ENCODE data around the gene TRMT1. TPM values are rescaled to one million over a fixed set of nuclear protein-coding genes. Genes with fewer than 3 reads are reported as not detected.

TRMT1 gene
- total and polyA plus RNA-seq, 8 donors: 24.2 to 46.2 (median 33.9) TPM

DNA sequence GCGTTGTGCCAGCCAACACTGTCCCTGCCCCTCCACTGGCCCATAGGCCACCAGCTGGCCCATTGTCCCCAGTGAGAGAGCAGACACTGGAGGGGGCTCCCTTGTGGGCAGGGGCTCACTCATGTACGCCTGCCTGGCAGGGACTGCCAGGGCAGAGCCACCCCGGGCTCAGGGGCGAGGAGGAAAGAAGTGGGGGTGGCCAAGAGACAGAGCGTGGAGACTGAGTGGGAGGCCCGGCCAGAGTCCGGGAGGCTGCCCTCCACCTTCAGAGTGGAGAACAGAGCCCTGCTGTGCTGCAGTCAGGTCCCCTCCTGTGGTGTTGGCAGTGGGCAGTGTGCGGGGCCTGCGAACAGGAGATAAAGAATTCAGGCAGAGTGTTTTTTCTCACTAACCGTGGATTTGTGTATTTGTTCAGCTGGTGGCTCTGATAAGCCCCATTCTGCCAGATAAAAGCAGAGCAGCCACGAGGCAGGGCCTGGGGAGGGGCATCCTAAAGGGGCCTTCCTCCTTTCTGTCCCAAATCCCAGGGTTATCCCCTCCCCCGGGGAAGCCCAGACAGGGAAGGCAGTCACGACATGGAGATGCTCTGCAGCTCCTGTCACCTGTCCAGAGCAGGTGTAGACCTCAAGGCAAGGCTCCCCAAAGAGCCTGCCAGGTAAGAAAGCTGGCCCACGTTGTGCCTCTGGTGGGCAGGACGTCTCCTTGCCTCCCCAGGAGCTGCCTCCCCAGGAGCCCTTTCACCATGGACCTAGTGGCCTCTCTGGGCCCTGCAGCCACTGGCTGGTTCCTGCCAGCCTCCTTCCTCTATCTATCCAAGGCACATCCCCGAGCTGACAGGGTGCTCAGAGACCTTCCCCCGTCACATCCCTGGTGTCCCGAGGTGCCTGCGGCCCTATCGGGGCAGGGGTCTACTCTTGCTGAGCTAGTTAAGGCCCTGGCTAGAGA is 46.9 kb downstream of the TRMT1 start:
- Histone ChIP-seq H3K4me1 (peaks cover 0 to 19% of the 10 kb centered on the region in 2 donors), H3K4me3 (no peak overlapping the region), H3K36me3 (peaks cover 0 to 8% of the 10 kb centered on the region in 2 donors), H3K9me3 (no peaks in the 10 kb centered on the region), H3K27ac (no peak overlapping the region), H3K27me3 (no peaks in the 10 kb centered on the region)
- ATAC-seq (no peak), DNase-seq (no peak)
- TF ChIP-seq, protein P1, sequence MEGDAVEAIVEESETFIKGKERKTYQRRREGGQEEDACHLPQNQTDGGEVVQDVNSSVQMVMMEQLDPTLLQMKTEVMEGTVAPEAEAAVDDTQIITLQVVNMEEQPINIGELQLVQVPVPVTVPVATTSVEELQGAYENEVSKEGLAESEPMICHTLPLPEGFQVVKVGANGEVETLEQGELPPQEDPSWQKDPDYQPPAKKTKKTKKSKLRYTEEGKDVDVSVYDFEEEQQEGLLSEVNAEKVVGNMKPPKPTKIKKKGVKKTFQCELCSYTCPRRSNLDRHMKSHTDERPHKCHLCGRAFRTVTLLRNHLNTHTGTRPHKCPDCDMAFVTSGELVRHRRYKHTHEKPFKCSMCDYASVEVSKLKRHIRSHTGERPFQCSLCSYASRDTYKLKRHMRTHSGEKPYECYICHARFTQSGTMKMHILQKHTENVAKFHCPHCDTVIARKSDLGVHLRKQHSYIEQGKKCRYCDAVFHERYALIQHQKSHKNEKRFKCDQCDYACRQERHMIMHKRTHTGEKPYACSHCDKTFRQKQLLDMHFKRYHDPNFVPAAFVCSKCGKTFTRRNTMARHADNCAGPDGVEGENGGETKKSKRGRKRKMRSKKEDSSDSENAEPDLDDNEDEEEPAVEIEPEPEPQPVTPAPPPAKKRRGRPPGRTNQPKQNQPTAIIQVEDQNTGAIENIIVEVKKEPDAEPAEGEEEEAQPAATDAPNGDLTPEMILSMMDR (IDR thresholded peaks at IDR 0.05): no peak
- intact Hi-C loops (cut with DNase I): no loop called here

DNA sequence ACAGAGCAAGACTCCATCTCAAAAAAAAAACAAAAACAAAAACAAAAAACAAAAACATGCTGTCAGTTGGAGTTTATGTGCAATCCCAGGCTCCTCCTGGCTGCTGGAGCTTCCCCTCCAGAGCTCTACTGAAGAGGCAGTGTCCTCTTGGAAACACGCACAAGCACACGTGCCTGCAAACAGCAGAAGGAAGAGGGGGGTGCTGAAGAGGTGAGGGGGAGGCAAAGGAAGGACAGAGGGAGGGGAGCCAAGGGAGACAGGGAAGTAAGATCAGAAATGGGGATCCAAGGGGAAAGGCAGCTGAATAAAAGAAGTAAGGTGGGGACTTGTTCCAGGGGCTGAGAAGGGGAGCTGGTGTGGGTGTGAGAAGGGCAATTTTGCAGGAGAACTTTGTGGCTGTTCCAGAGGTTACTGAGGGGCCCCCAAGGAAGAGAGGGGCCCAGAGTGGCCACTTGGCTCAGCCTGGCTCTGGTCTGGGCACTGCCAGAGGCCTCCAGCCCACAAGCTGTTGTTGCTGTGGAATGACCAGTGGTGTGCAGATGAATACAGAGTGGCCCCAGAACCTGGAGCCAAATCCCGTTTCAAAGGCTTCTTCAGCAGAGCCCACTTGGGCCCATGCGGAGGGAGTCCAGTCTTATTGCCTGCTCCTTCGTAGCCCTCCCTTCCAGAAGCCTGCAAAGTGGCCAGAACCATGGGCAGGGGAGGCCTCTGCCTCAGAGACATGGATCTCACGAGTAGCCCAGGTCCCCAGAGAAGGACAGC is 48.3 kb downstream of the TRMT1 start:
- Histone ChIP-seq H3K9me3 (no peaks in the 10 kb centered on the region), H3K27me3 (no peaks in the 10 kb centered on the region), H3K4me3 (no peak overlapping the region), H3K4me1 (peaks cover 0 to 25% of the 10 kb centered on the region in 2 donors), H3K36me3 (no peaks in the 10 kb centered on the region), H3K27ac (peak overlapping the region in 1 of 2 donors; percentile 28)
- ATAC-seq (peak; percentile 20), DNase-seq (no peak)
- TF ChIP-seq, protein P1 (IDR thresholded peaks at IDR 0.05): no peak
- intact Hi-C loops (cut with DNase I): no loop called here

DNA sequence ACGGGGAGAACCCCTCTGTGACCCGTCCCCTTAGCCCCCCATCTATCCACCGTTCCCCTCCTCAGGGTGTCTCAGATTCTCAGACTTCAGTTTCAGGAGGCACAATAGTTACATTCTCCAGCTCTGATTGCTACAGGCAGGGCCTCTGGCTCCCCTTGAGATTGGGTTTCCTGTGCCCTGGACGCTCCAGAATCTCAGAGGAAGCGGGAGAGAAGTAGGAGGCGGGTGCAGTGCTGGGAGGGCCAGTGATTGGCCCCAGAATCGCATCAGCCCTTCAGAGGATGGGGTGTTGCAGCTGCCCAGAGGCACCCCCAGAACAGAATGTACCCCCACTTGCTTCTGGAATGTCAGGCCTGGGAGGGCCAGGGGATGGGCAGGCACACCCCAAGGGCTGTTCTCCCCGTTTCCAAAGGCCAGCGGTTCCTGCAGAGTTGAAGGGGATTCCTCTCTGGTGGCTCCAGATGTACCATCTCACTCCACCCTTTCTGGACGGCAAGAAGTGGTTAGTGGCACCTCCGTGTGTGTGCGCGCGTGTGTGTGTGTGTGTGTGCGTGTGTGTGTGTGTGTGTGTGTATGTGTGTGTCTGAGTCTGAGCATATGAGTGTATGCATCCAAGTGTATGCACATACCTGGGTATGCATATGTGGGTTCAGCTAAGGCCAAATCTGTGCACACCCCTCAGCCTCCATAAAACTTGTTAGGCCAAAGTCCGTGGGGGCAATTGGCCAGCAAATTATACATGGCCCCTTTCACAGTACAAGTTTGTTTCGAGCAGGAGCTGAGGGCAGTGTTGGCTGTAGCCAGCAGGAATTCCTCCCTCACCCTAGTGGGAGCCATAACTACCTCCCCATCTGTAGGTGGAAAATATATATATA is 49.4 kb downstream of the TRMT1 start:
- Histone ChIP-seq H3K27ac (no peak overlapping the region), H3K36me3 (no peaks in the 10 kb centered on the region), H3K27me3 (no peaks in the 10 kb centered on the region), H3K4me3 (no peak overlapping the region), H3K4me1 (peaks cover 0 to 36% of the 10 kb centered on the region in 2 donors), H3K9me3 (no peaks in the 10 kb centered on the region)
- intact Hi-C loops (cut with DNase I): no loop called here
- TF ChIP-seq, protein P1 (IDR thresholded peaks at IDR 0.05): no peak
- no peak for ATAC-seq
- no peak for DNase-seq

DNA sequence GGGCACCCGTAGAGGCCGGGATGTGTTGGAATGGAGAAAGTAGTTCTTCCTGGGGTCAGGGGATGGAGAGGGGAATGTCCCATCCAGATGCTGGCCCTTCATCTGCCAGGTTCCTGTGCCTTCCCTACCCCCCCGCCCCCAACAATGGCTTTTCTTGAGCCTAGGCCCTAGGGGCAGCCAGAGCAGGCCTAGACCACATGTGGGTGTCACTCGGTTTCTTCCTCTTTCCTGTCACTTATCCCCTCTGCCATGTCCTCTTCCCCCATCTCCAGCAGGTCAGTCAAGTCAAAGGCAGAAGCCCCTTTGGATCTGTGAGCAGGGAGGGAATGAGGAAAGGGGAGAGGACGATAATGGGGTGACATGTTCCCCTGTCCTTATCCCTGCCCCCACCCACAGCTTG is 50.3 kb downstream of the TRMT1 start:
- DNase-seq (no peak), ATAC-seq (no peak)
- Histone ChIP-seq H3K4me1 (peaks cover 8 to 45% of the 10 kb centered on the region in 2 donors), H3K4me3 (no peak overlapping the region), H3K27ac (no peak overlapping the region), H3K27me3 (no peaks in the 10 kb centered on the region), H3K36me3 (no peaks in the 10 kb centered on the region), H3K9me3 (no peaks in the 10 kb centered on the region)
- TF ChIP-seq, protein P1 (IDR thresholded peaks at IDR 0.05): no peak
- intact Hi-C loops (cut with DNase I): no loop called here

All from left lung (tissue), 10 donors.